ENCODE data around the gene RRAS. TPM values are rescaled to one million over a fixed set of nuclear protein-coding genes. Genes with fewer than 3 reads are reported as not detected.

The RRAS gene
- total RNA-seq, 4 donors from 2014 or later: 12.9 to 28.8 (median 18.6) TPM

GRCh38 chr19:49664171-49665035 is 24.5 kb upstream of the RRAS start:
- no peaks in the 10 kb centered on the region for H3K9me3 ChIP-seq
- H3K27ac ChIP-seq: peak overlapping the region; percentile 89
- H3K36me3 ChIP-seq: peaks cover 35% of the 10 kb centered on the region
- peak; percentile 95 to 97 for DNase-seq (ENCODE audit: low spot score in 2 of 2)
- WGBS: 1% methylated on average over 52 of the region's 53 CpGs
- peak overlapping the region; percentile 76 for H3K4me3 ChIP-seq
- H3K4me1 ChIP-seq: peaks cover 29% of the 10 kb centered on the region
- no peaks in the 10 kb centered on the region for H3K27me3 ChIP-seq
- no peak for TF ChIP-seq EP300 (IDR thresholded peaks at IDR 0.05)
- TF ChIP-seq CTCF (IDR thresholded peaks at IDR 0.05): peak; percentile 3 to 33
- peak in 1 of 3 donors; percentile 54 for TF ChIP-seq POLR2AphosphoS5 (IDR thresholded peaks at IDR 0.05)
- TF ChIP-seq POLR2A (IDR thresholded peaks at IDR 0.05): peak in 1 of 2 donors; percentile 14

GRCh38 chr19:49663224-49663623 is 23.3 kb upstream of the RRAS start:
- DNase-seq (ENCODE audit: low spot score in 2 of 2): no peak
- WGBS: 72% methylated on average over 11 of the region's 12 CpGs
- H3K36me3 ChIP-seq: peaks cover 47% of the 10 kb centered on the region
- H3K27me3 ChIP-seq: no peaks in the 10 kb centered on the region
- peaks cover 29% of the 10 kb centered on the region for H3K4me1 ChIP-seq
- H3K9me3 ChIP-seq: no peaks in the 10 kb centered on the region
- no peak overlapping the region for H3K4me3 ChIP-seq
- H3K27ac ChIP-seq: no peak overlapping the region
- TF ChIP-seq CTCF (IDR thresholded peaks at IDR 0.05) (no peak), POLR2AphosphoS5 (IDR thresholded peaks at IDR 0.05) (no peak), EP300 (IDR thresholded peaks at IDR 0.05) (no peak), POLR2A (IDR thresholded peaks at IDR 0.05) (no peak)

GRCh38 chr19:49662011-49662410 is 22.1 kb upstream of the RRAS start:
- H3K27ac ChIP-seq: no peak overlapping the region
- H3K9me3 ChIP-seq: no peaks in the 10 kb centered on the region
- no peaks in the 10 kb centered on the region for H3K27me3 ChIP-seq
- TF ChIP-seq POLR2AphosphoS5 (IDR thresholded peaks at IDR 0.05) (no peak), EP300 (IDR thresholded peaks at IDR 0.05) (no peak), CTCF (IDR thresholded peaks at IDR 0.05) (no peak), POLR2A (IDR thresholded peaks at IDR 0.05) (no peak)
- no peak for DNase-seq (ENCODE audit: low spot score in 2 of 2)
- peaks cover 59% of the 10 kb centered on the region for H3K36me3 ChIP-seq
- H3K4me1 ChIP-seq: peaks cover 27% of the 10 kb centered on the region
- H3K4me3 ChIP-seq: no peak overlapping the region
- WGBS: 92% methylated on average over 10 of the region's 16 CpGs

GRCh38 chr19:49660338-49660961 is 20.5 kb upstream of the RRAS start:
- peaks cover 75% of the 10 kb centered on the region for H3K36me3 ChIP-seq
- 76% methylated on average over 11 of the region's 15 CpGs for WGBS
- DNase-seq (ENCODE audit: low spot score in 2 of 2): no peak
- no peak overlapping the region for H3K27ac ChIP-seq
- no peaks in the 10 kb centered on the region for H3K27me3 ChIP-seq
- no peak overlapping the region for H3K4me3 ChIP-seq
- H3K4me1 ChIP-seq: peaks cover 17% of the 10 kb centered on the region
- no peak for TF ChIP-seq POLR2AphosphoS5 (IDR thresholded peaks at IDR 0.05)
- TF ChIP-seq POLR2A (IDR thresholded peaks at IDR 0.05): no peak
- no peak for TF ChIP-seq EP300 (IDR thresholded peaks at IDR 0.05)
- no peak for TF ChIP-seq CTCF (IDR thresholded peaks at IDR 0.05)
- no peaks in the 10 kb centered on the region for H3K9me3 ChIP-seq

Data from suprapubic skin (tissue), 4 donors.